ACC112 (cell line): Measurements from ENCODE around the gene GPHN.
"Not testable (repeated sequence)": the region's sequence is repeated elsewhere in the genome, so short reads cannot be mapped to it uniquely, and the experiment has no call there.

ENCODE experiments used
- H2AFZ ChIP-seq: fragments of 200-600 bp; sonication (generic); one replicate; pipeline ENCODE4 v1.6.0; 2017; ENCODE audit warnings: antibody characterized with exemption, low read length; ENCODE audit not compliant: unreplicated experiment
- H3K27ac ChIP-seq: fragments of 200-600 bp; sonication (generic); 2 replicates; pipeline ENCODE4 v1.5.1; 2014; ENCODE audit warnings: low read depth, mild to moderate bottlenecking, antibody characterized with exemption, low read length, moderate library complexity
- H3K27me3 ChIP-seq: fragments of 200-600 bp; sonication (generic); 2 replicates; pipeline ENCODE4 v1.6.1; 2014; ENCODE audit warnings: mild to moderate bottlenecking, antibody characterized with exemption, low read length, moderate library complexity, mixed read lengths; ENCODE audit not compliant: insufficient read depth
- H3K36me3 ChIP-seq: fragments of 200-600 bp; sonication (generic); 2 replicates; pipeline ENCODE4 v1.6.1; 2016; ENCODE audit warnings: mild to moderate bottlenecking, antibody characterized with exemption, low read length, moderate library complexity, mixed read lengths; ENCODE audit not compliant: insufficient read depth
- H3K4me1 ChIP-seq: fragments of 200-600 bp; sonication (generic); one replicate; pipeline ENCODE4 v1.6.1; 2016; ENCODE audit warnings: low read length, mixed read lengths; ENCODE audit not compliant: insufficient read depth, unreplicated experiment, control insufficient read depth
- H3K4me3 ChIP-seq: fragments of 200-600 bp; sonication (generic); 2 replicates; pipeline ENCODE4 v1.5.1; 2014; ENCODE audit warnings: mild to moderate bottlenecking, low read depth, low read length
- H3K79me2 ChIP-seq: fragments of 200-600 bp; sonication (generic); one replicate; pipeline ENCODE4 v1.6.0; 2016; ENCODE audit warnings: low read length; ENCODE audit not compliant: control insufficient read depth, unreplicated experiment, insufficient read depth

The GPHN gene

GRCh38 chr14:66714291-66714690 lies 206.3 kb downstream of the GPHN start:
- not testable (repeated sequence) for H2AFZ ChIP-seq, H3K36me3 ChIP-seq, H3K79me2 ChIP-seq, H3K4me1 ChIP-seq, H3K27ac ChIP-seq, H3K27me3 ChIP-seq, H3K4me3 ChIP-seq

- not testable (repeated sequence) for H3K4me1 ChIP-seq, H3K79me2 ChIP-seq, H3K36me3 ChIP-seq, H3K27me3 ChIP-seq, H3K27ac ChIP-seq, H2AFZ ChIP-seq, H3K4me3 ChIP-seq
These were observed 207.4 kb downstream of the GPHN start for GRCh38 chr14:66715313-66715712.

DNA sequence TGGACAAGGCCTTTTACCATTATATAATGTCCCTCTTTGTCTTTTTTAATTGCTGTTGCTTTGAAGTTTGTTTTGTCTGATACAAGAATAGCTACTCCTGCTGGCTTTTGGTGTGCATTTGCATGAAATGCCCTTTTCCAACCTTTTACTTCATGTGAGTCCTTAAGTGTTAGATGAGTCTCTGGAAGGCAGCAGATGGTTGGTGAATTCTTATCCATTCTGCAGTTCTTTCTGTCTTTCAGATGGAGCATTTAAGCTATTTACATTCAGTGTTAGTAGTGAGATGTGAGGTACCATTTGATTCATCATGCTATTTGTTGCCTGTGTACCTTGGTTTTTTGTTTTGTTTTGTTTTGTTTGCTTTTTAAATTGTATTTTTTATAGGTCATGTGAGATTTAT lies 208.3 kb downstream of the GPHN start:
- Histone ChIP-seq H2AFZ (no peak overlapping the region), H3K4me3 (no peak overlapping the region), H3K36me3 (no peaks in the 10 kb centered on the region), H3K79me2 (peaks cover 3% of the 10 kb centered on the region), H3K27me3 (no peaks in the 10 kb centered on the region), H3K27ac (no peak overlapping the region), H3K4me1 (no peaks in the 10 kb centered on the region)

GRCh38 chr14:66717561-66718140 lies 209.7 kb downstream of the GPHN start:
- no peaks in the 10 kb centered on the region for H3K36me3 ChIP-seq
- no peaks in the 10 kb centered on the region for H3K27me3 ChIP-seq
- no peak overlapping the region for H3K4me3 ChIP-seq
- no peak overlapping the region for H3K27ac ChIP-seq
- H3K79me2 ChIP-seq = peaks cover 3% of the 10 kb centered on the region
- no peak overlapping the region for H2AFZ ChIP-seq
- no peaks in the 10 kb centered on the region for H3K4me1 ChIP-seq

- no peak overlapping the region for H3K27ac ChIP-seq
- H3K4me3 ChIP-seq = no peak overlapping the region
- no peaks in the 10 kb centered on the region for H3K36me3 ChIP-seq
- H2AFZ ChIP-seq = no peak overlapping the region
- no peaks in the 10 kb centered on the region for H3K4me1 ChIP-seq
- H3K79me2 ChIP-seq = no peaks in the 10 kb centered on the region
- H3K27me3 ChIP-seq = no peaks in the 10 kb centered on the region
These were observed 217.0 kb downstream of the GPHN start for GRCh38 chr14:66724996-66725395.

DNA sequence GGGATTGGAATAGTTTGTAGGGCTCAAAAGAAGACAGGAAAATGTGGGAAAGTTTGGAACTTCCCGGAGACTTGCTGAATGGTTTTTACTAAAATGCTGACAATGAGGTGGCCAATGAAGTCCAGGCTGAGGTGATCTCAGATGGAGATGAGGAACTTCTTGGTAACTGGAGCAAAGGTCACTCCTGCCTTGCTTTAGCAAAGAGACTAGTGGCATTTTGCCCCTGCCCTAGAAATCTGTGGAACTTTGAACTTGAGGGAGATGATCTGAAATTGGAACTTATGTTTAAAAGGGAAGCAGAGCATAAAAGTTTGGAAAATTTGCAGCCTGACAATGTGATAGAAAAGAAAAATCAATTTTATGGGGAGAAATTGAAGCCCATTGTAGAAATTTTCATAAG lies 223.4 kb downstream of the GPHN start:
- not testable (repeated sequence) for H3K27me3 ChIP-seq

DNA sequence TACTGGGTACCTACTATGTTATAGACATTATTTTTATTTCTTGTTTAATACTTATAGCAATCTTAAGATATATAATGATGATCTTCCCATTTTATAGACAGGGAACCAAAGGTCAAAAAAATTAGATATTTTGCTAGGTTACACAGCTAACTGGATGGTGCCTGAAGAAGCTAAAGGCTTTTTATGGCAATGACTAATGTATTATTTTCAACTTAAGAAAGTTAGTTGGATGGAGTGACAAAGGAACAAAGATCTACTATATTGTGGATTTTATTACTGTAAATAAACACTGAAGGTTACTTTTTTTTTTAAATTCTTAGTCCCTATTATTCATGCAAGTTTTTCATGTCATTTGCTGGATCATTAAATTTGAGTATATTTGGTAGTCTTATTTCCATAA lies 227.9 kb downstream of the GPHN start:
- Histone ChIP-seq H3K79me2 (no peaks in the 10 kb centered on the region), H3K4me3 (no peak overlapping the region), H2AFZ (no peak overlapping the region), H3K36me3 (no peaks in the 10 kb centered on the region), H3K4me1 (no peaks in the 10 kb centered on the region), H3K27me3 (no peaks in the 10 kb centered on the region), H3K27ac (no peak overlapping the region)

More for the DNA sequence above, 223.4 kb downstream of the GPHN start:
- H3K27ac ChIP-seq, H3K4me1 ChIP-seq, H3K36me3 ChIP-seq, H2AFZ ChIP-seq, H3K4me3 ChIP-seq, H3K79me2 ChIP-seq: not testable (repeated sequence)

DNA sequence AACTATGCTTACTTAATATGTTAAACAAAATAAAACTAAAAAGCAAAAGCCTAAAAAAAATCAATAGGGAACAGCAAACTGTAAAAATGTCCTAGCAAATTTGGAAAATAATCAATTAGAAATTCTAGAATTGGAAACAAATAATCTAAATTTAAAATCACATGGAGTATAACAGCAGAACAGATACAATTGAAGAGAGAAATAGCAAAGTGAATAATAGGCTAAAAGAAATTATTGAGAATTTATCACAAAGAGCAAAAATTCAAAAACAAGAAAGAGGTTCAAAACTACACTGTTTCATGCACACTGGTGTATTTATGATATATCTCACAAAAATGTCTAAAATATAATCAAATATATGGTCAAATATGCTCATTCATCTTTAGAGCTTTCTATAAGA lies 231.9 kb downstream of the GPHN start:
- Histone ChIP-seq H3K79me2 (no peaks in the 10 kb centered on the region), H3K4me1 (no peaks in the 10 kb centered on the region), H3K27me3 (no peaks in the 10 kb centered on the region), H3K27ac (no peak overlapping the region), H2AFZ (no peak overlapping the region), H3K36me3 (no peaks in the 10 kb centered on the region), H3K4me3 (no peak overlapping the region)

GRCh38 chr14:66745078-66745477 lies 237.1 kb downstream of the GPHN start:
- H3K79me2 ChIP-seq = no peaks in the 10 kb centered on the region
- no peaks in the 10 kb centered on the region for H3K27me3 ChIP-seq
- no peak overlapping the region for H3K4me3 ChIP-seq
- H3K27ac ChIP-seq = no peak overlapping the region
- H3K4me1 ChIP-seq = no peaks in the 10 kb centered on the region
- no peak overlapping the region for H2AFZ ChIP-seq
- H3K36me3 ChIP-seq = no peaks in the 10 kb centered on the region

- Histone ChIP-seq H3K27me3 (no peaks in the 10 kb centered on the region), H3K4me1 (no peaks in the 10 kb centered on the region), H3K36me3 (no peaks in the 10 kb centered on the region), H3K27ac (no peak overlapping the region), H3K79me2 (no peaks in the 10 kb centered on the region), H3K4me3 (no peak overlapping the region), H2AFZ (no peak overlapping the region)
These were observed 238.5 kb downstream of the GPHN start for GRCh38 chr14:66746316-66747006.

DNA sequence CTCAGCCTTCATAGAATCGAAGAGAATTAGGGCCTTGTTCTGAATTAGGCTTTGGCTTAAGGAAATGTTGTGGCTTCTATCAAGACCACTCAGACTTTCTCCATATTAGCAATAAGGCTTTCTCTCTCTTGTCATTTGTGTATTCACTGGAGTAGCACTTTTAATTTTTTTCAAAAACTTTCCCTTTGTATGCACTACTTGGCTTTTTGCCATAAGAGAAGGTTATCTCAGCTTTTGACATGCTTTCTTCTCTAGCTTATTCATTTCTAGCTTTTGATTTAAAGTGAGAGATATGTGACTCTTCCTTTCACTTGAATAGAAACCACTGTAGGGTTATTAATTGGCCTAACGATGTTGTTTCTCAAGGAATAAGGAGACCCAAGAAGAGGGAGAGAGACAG lies 244.2 kb downstream of the GPHN start:
- Histone ChIP-seq H3K4me1 (no peaks in the 10 kb centered on the region), H3K79me2 (no peaks in the 10 kb centered on the region), H3K27me3 (no peaks in the 10 kb centered on the region), H3K36me3 (no peaks in the 10 kb centered on the region), H2AFZ (no peak overlapping the region), H3K4me3 (no peak overlapping the region), H3K27ac (no peak overlapping the region)
